ENCODE data around the gene MAD1L1.

DNA sequence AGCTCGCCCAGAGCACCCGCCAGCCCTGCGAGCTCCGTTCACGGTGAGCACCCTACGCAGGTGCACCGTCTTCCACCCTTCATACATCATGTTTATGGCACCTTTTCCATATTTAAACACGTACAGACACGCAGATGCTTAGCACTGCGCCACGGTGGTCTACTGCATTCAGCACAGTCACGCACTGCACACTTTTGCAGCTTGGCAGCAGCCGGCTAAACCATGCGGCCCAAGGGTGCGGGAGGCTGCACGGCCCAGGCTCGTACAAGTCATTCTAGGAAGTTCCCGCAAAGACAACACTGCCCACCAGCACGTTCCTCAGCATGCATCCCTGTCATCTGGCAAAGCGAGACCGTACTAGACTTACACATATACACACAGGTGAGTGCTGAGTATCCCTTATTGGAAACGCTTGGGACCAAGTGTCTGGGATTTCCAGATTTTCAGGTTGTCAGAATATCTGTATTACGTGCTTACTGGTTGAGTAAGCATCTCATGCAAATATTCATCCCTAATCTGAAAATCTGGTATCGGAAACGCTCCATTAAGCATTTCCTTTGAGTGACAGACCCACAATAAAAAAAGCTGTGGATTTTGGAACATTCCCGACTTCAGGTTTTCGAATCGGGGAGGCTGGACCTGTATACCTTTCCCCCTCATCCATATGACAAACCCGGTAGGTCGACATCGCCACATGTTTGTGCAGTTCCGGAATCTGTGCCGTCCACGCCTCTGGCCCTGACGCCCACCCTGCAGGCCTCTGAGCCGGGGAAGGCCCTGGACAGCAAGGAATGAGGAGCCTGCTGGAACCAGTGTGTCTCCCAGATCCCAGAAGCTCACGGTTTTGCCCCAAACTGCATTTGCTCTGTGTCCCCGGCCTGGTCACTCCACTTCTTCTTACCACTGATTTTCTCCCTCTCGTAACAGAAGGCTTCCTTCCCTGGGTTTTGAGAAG lies 340.5 kb downstream of the MAD1L1 start:
- TF ChIP-seq POLR2A (IDR thresholded peaks at IDR 0.05; ENCODE audit: low read depth, low read length) (no peak), TAF1 (IDR thresholded peaks at IDR 0.05; ENCODE audit: borderline replicate concordance, low read depth, low read length) (no peak)
